Chondrocyte (in vitro differentiated cells): ENCODE data around the gene CENPI. TPM values are rescaled to one million over a fixed set of nuclear protein-coding genes. Genes with fewer than 3 reads are reported as not detected.

Experiments
- DNase-seq: peaks from one replicate; pipeline ENCODE4 v3.0.0; 2021; ENCODE audit warnings: mixed read lengths, low spot score
- H3K27ac Mint-ChIP-seq: one replicate; pipeline ENCODE4 v1.8.0; 2021; ENCODE audit warnings: mild to moderate bottlenecking, moderate library complexity, mixed read lengths; ENCODE audit not compliant: unreplicated experiment
- H3K27me3 Mint-ChIP-seq: 2 replicates; pipeline ENCODE4 v1.8.0; 2021; ENCODE audit warnings: low read depth, mixed read lengths
- H3K36me3 Mint-ChIP-seq: 2 replicates; pipeline ENCODE4 v1.8.0; 2021; ENCODE audit warnings: low read depth, mixed read lengths
- H3K4me1 Mint-ChIP-seq: 2 replicates; pipeline ENCODE4 v1.8.0; 2021; ENCODE audit warnings: low read depth, mild to moderate bottlenecking, mixed read lengths
- H3K4me3 Mint-ChIP-seq: one replicate; pipeline ENCODE4 v1.8.0; 2021; ENCODE audit warnings: mild to moderate bottlenecking, moderate library complexity, mixed read lengths; ENCODE audit not compliant: unreplicated experiment
- H3K9me3 Mint-ChIP-seq: 2 replicates; pipeline ENCODE4 v1.8.0; 2021; ENCODE audit warnings: low read depth, mixed read lengths
- total RNA-seq: library from RNA; stranded (reverse); gene quantifications from 3 replicates; pipeline ENCODE4 v1.2.1, GENCODE V29; 2021
- TF ChIP-seq, protein P1 (sequence below): fragments of 200-600 bp; sonication (generic); IDR thresholded peaks from 2 replicates; pipeline ENCODE4 v1.5.0; 2021; ENCODE audit warnings: antibody characterized with exemption, mild to moderate bottlenecking, moderate library complexity

CENPI gene
- total RNA-seq, 1 donor from 2014 or later: 5.6 TPM

GRCh38 chrX:101080326-101081124 is 17.5 kb upstream of the CENPI start:
- H3K27ac Mint-ChIP-seq: no peak overlapping the region
- H3K4me1 Mint-ChIP-seq: peaks cover 15% of the 10 kb centered on the region
- H3K27me3 Mint-ChIP-seq: no peaks in the 10 kb centered on the region
- no peak overlapping the region for H3K4me3 Mint-ChIP-seq
- TF ChIP-seq, protein P1, sequence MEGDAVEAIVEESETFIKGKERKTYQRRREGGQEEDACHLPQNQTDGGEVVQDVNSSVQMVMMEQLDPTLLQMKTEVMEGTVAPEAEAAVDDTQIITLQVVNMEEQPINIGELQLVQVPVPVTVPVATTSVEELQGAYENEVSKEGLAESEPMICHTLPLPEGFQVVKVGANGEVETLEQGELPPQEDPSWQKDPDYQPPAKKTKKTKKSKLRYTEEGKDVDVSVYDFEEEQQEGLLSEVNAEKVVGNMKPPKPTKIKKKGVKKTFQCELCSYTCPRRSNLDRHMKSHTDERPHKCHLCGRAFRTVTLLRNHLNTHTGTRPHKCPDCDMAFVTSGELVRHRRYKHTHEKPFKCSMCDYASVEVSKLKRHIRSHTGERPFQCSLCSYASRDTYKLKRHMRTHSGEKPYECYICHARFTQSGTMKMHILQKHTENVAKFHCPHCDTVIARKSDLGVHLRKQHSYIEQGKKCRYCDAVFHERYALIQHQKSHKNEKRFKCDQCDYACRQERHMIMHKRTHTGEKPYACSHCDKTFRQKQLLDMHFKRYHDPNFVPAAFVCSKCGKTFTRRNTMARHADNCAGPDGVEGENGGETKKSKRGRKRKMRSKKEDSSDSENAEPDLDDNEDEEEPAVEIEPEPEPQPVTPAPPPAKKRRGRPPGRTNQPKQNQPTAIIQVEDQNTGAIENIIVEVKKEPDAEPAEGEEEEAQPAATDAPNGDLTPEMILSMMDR: no peak
- DNase-seq: no peak
- H3K9me3 Mint-ChIP-seq: no peaks in the 10 kb centered on the region
- no peaks in the 10 kb centered on the region for H3K36me3 Mint-ChIP-seq

GRCh38 chrX:101081231-101081630 is 16.8 kb upstream of the CENPI start:
- H3K9me3 Mint-ChIP-seq: no peaks in the 10 kb centered on the region
- no peak for DNase-seq
- peaks cover 15% of the 10 kb centered on the region for H3K4me1 Mint-ChIP-seq
- no peaks in the 10 kb centered on the region for H3K36me3 Mint-ChIP-seq
- no peak overlapping the region for H3K27ac Mint-ChIP-seq
- no peak overlapping the region for H3K4me3 Mint-ChIP-seq
- TF ChIP-seq, protein P1: no peak
- no peaks in the 10 kb centered on the region for H3K27me3 Mint-ChIP-seq

DNA sequence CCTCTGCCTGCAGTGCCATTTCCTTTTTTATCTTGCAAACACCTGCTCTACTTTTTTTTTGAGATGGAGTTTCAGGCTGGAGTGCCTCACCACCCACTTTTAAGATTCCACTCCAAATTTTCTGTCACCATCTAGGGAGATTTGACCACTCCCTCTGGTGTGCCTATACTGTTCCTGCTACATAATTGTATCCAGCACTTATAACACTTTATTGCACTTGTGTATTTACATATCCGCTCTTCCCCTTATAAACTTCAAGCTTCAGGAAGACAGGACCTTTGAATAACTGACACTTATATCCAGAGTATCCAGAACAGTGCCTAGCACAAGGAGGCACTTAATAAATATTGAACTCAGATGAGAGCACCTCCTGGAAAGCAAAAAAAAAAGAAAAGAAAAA is 6.2 kb upstream of the CENPI start:
- no peaks in the 10 kb centered on the region for H3K27me3 Mint-ChIP-seq
- peaks cover 8% of the 10 kb centered on the region for H3K9me3 Mint-ChIP-seq
- TF ChIP-seq, protein P1: no peak
- no peak for DNase-seq
- no peaks in the 10 kb centered on the region for H3K4me1 Mint-ChIP-seq
- no peak overlapping the region for H3K4me3 Mint-ChIP-seq
- no peak overlapping the region for H3K27ac Mint-ChIP-seq
- no peaks in the 10 kb centered on the region for H3K36me3 Mint-ChIP-seq

DNA sequence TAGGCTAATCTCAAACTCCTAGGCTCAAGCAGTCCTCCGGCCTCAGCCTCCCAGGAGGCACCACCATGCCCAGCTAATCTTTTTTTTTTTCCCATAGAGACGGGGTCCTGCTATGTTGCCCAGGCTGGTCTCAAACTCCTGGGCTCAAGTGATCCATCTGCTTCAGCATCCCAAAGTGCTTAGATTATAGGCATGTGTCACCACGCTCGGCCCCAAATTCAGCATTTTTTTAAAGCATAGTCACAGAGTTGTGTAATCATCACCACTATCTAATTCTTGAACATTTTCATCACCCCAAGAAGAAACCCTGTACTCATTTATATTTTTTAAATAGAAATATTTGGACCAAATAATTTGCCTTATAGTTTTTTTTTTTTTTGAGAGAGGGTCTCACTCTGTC is 10.3 kb downstream of the CENPI start:
- Mint-ChIP-seq H3K9me3 (peaks cover 5% of the 10 kb centered on the region), H3K4me3 (no peak overlapping the region), H3K27me3 (no peaks in the 10 kb centered on the region), H3K36me3 (no peaks in the 10 kb centered on the region), H3K27ac (no peak overlapping the region), H3K4me1 (no peaks in the 10 kb centered on the region)
- TF ChIP-seq, protein P1: no peak
- DNase-seq: no peak

DNA sequence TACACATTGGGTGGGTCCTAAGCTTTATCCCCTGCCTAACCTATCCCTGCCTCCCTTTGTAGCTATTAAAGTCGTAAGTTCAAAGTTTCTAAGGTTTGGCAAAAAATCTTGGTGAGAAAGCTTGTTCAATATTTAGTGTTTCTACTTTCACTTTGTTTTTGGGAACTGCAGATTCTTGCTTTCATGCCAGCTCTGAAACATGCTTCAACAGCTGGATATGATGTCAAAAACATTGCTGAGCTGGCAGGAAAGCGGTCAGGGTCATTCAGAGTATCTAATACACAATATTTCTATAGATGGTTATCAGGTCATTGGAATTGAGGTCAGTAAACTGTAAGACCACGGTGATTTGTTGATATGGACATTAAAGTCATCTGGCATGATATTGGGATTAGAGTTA is 19.7 kb downstream of the CENPI start:
- H3K9me3 Mint-ChIP-seq: peaks cover 4% of the 10 kb centered on the region
- no peak overlapping the region for H3K4me3 Mint-ChIP-seq
- no peaks in the 10 kb centered on the region for H3K27me3 Mint-ChIP-seq
- H3K36me3 Mint-ChIP-seq: no peaks in the 10 kb centered on the region
- no peak for DNase-seq
- H3K27ac Mint-ChIP-seq: no peak overlapping the region
- H3K4me1 Mint-ChIP-seq: no peaks in the 10 kb centered on the region
- TF ChIP-seq, protein P1: no peak
